NB4 (cell line): ENCODE measurements around the gene APOL3.

ENCODE experiments used
- CTCF ChIP-seq: IDR thresholded peaks from one replicate; pipeline ENCODE4 v1.5.1; 2012; ENCODE audit warnings: low read depth, low read length
- MYC ChIP-seq: IDR thresholded peaks from 2 replicates; pipeline ENCODE4 v1.6.1; 2011; ENCODE audit warnings: low read depth, low read length
- POLR2A ChIP-seq: IDR thresholded peaks from 2 replicates; pipeline ENCODE4 v1.6.1; 2011; ENCODE audit warnings: mild to moderate bottlenecking; ENCODE audit not compliant: insufficient read length; ENCODE audit errors: extremely low read depth
- TF ChIP-seq, protein P1 (sequence below): IDR thresholded peaks from 2 replicates; pipeline ENCODE4 v1.6.1; 2011; ENCODE audit warnings: low read depth, low read length

DNA sequence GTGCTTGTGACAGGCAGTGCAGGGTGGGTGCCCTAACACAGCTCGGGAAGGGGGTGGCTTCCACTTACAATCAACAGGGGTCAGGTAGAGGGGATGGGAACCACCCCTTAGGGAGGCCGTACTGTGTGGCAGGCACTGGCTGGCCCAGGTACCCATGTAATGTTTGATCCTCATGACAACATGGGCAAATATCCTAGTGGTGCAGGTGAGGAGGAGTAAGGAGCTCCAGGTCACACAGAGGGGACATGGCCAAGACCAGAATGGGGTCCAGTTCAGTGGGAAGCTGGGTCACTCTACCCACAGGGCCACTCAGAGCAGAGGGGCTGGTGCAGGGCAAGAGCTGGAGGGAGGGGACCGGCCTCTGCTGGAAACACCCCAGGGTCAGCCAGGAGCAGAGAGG lies 38.0 kb upstream of the APOL3 start:
- TF ChIP-seq CTCF (no peak), POLR2A (no peak), MYC (no peak)
- TF ChIP-seq, protein P1, sequence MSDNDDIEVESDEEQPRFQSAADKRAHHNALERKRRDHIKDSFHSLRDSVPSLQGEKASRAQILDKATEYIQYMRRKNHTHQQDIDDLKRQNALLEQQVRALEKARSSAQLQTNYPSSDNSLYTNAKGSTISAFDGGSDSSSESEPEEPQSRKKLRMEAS = no peak
